ENCODE data around the gene MAN1C1. TPM values are rescaled to one million over a fixed set of nuclear protein-coding genes. Genes with fewer than 3 reads are reported as not detected.

The MAN1C1 gene
- total and polyA plus RNA-seq, 2 donors from 2014 or later, result 31.7 to 65.5 TPM

- no peak for FAIRE-seq
- no peak for DNase-seq
- Histone ChIP-seq H3K36me3 (ENCODE audit: control insufficient read depth in 2 of 3, insufficient read depth in 3 of 3, low read length in 3 of 3) (no peaks in the 10 kb centered on the region), H3K27ac (ENCODE audit: low read depth in 2 of 2, low read length in 2 of 2) (no peak overlapping the region), H3K9me3 (ENCODE audit: control insufficient read depth in 2 of 3, insufficient read depth in 1 of 3, low read length in 3 of 3) (no peaks in the 10 kb centered on the region), H3K4me3 (ENCODE audit: low read length in 3 of 3) (no peak overlapping the region), H3K9ac (ENCODE audit: low read length in 3 of 3) (no peak overlapping the region), H3K4me1 (ENCODE audit: control insufficient read depth in 2 of 3, insufficient read depth in 2 of 3, low read depth in 1 of 3, low read length in 3 of 3) (peaks cover 0 to 34% (median 14%) of the 10 kb centered on the region in 3 donors), H3K27me3 (ENCODE audit: control insufficient read depth, insufficient read depth, low read length) (no peaks in the 10 kb centered on the region)
- peak; percentile 13 for TF ChIP-seq CTCF (IDR thresholded peaks at IDR 0.05; ENCODE audit: borderline replicate concordance, extremely low read depth, insufficient read depth)
- intact Hi-C loops (cut with DNase I), result loop anchor here (10.0 kb wide), 1 partner anchor 183 kb away; the partner anchor contains the start of gene MAN1C1
Observed at GRCh38 chr1:25797939-25798338, 181.3 kb downstream of the MAN1C1 start.

- no peaks in the 10 kb centered on the region for H3K27me3 ChIP-seq (ENCODE audit: control insufficient read depth, insufficient read depth, low read length)
- FAIRE-seq (no peak), DNase-seq (no peak)
- peak overlapping the region in 1 of 3 donors; percentile 46 for H3K9ac ChIP-seq (ENCODE audit: low read length in 3 of 3)
- no peaks in the 10 kb centered on the region for H3K9me3 ChIP-seq (ENCODE audit: control insufficient read depth in 2 of 3, insufficient read depth in 1 of 3, low read length in 3 of 3)
- TF ChIP-seq CTCF (IDR thresholded peaks at IDR 0.05; ENCODE audit: borderline replicate concordance, extremely low read depth, insufficient read depth), result no peak
- intact Hi-C loops (cut with DNase I), result loop anchor here (10.0 kb wide), 1 partner anchor 184 kb away; the partner anchor contains the start of gene MAN1C1
- H3K4me1 ChIP-seq (ENCODE audit: control insufficient read depth in 2 of 3, insufficient read depth in 2 of 3, low read depth in 1 of 3, low read length in 3 of 3), result peaks cover 0 to 34% (median 15%) of the 10 kb centered on the region in 3 donors
- no peak overlapping the region for H3K4me3 ChIP-seq (ENCODE audit: low read length in 3 of 3)
- H3K27ac ChIP-seq (ENCODE audit: low read depth in 2 of 2, low read length in 2 of 2), result peak overlapping the region in 1 of 2 donors; percentile 11
- no peaks in the 10 kb centered on the region for H3K36me3 ChIP-seq (ENCODE audit: control insufficient read depth in 2 of 3, insufficient read depth in 3 of 3, low read length in 3 of 3)
Observed at GRCh38 chr1:25798666-25799351, 182.2 kb downstream of the MAN1C1 start.

GRCh38 chr1:25799352-25799934 is 182.9 kb downstream of the MAN1C1 start:
- Histone ChIP-seq H3K4me1 (ENCODE audit: control insufficient read depth in 2 of 3, insufficient read depth in 2 of 3, low read depth in 1 of 3, low read length in 3 of 3) (peaks cover 0 to 30% (median 15%) of the 10 kb centered on the region in 3 donors), H3K9me3 (ENCODE audit: control insufficient read depth in 2 of 3, insufficient read depth in 1 of 3, low read length in 3 of 3) (no peaks in the 10 kb centered on the region), H3K36me3 (ENCODE audit: control insufficient read depth in 2 of 3, insufficient read depth in 3 of 3, low read length in 3 of 3) (no peaks in the 10 kb centered on the region), H3K9ac (ENCODE audit: low read length in 3 of 3) (peak overlapping the region in 2 of 3 donors; percentile 18 to 46), H3K27ac (ENCODE audit: low read depth in 2 of 2, low read length in 2 of 2) (peak overlapping the region; percentile 69 to 81), H3K4me3 (ENCODE audit: low read length in 3 of 3) (peak overlapping the region in 2 of 3 donors; percentile 35 to 51), H3K27me3 (ENCODE audit: control insufficient read depth, insufficient read depth, low read length) (no peaks in the 10 kb centered on the region)
- peak in 2 of 5 donors; percentile 61 to 64 for DNase-seq
- intact Hi-C loops (cut with DNase I), result loop anchor here (10.0 kb wide), 1 partner anchor 185 kb away; the partner anchor contains the start of gene MAN1C1
- FAIRE-seq, result no peak
- no peak for TF ChIP-seq CTCF (IDR thresholded peaks at IDR 0.05; ENCODE audit: borderline replicate concordance, extremely low read depth, insufficient read depth)

All from kidney (tissue), 14 donors.